Endometrial microvascular endothelial cells (primary cell): ENCODE results near the gene EDEM3. TPM values are rescaled to one million over a fixed set of nuclear protein-coding genes. Genes with fewer than 3 reads are reported as not detected.
"Not testable (repeated sequence)": the region's sequence is repeated elsewhere in the genome, so short reads cannot be mapped to it uniquely, and the experiment has no call there.

Experiments used
- in situ Hi-C: cut with HindIII; loops from 2 replicates; pipeline ENCODE4 v1.10.0; 2017; ENCODE audit warnings: low sequenced_read_pairs, low pct_unique_long_range_greater_than_20kb; ENCODE audit errors: inconsistent ontology term
- total RNA-seq: library from RNA; depleted of rRNA; stranded (reverse); fragments of >200 nt; gene quantifications from one replicate; pipeline ENCODE4 v1.2.3, GENCODE V29; 2015; ENCODE audit errors: inconsistent ontology term

The EDEM3 gene, protein sequence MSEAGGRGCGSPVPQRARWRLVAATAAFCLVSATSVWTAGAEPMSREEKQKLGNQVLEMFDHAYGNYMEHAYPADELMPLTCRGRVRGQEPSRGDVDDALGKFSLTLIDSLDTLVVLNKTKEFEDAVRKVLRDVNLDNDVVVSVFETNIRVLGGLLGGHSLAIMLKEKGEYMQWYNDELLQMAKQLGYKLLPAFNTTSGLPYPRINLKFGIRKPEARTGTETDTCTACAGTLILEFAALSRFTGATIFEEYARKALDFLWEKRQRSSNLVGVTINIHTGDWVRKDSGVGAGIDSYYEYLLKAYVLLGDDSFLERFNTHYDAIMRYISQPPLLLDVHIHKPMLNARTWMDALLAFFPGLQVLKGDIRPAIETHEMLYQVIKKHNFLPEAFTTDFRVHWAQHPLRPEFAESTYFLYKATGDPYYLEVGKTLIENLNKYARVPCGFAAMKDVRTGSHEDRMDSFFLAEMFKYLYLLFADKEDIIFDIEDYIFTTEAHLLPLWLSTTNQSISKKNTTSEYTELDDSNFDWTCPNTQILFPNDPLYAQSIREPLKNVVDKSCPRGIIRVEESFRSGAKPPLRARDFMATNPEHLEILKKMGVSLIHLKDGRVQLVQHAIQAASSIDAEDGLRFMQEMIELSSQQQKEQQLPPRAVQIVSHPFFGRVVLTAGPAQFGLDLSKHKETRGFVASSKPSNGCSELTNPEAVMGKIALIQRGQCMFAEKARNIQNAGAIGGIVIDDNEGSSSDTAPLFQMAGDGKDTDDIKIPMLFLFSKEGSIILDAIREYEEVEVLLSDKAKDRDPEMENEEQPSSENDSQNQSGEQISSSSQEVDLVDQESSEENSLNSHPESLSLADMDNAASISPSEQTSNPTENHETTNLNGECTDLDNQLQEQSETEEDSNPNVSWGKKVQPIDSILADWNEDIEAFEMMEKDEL
- total RNA-seq, result 36.1 TPM

DNA sequence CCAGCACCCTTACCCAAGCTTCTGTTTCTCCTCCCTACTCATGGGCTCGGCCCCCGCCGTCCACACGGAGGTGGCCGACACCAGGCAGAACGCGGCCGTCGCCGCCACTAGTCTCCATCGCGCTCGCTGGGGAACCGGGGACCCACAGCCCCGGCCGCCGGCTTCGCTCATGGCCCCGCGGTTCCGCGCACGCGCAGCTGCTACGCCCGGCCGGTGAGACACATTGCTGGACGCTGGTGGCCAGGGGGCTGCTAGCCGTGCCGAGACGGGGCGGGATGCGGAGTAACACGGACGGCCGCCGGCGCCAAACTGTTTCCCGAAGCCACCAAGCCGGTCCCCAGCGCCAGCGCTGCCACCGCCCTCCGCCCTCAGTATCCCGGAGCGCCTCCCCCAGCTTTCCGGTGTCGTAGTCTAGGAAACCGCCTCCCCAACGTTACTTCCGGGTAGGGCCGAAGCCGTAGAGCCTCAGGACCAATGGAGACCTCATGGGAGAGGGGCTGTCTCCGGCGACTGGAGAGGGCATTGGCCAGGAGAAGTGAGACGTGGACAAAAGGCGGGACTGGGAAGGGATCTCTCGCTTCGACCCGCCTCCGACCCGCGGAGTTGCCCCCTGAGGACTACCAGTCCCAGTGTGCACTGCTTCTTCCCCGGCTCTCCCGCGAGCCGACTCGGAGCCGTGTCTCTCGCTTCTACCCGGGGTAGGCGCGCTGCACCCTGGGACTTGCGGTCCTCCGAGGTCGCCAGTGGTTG is at the start of gene EDEM3:
Gene EDEM3, minus strand, starts transcription at position 383 of the 750 bp plus-strand sequence. Its CDS starts 212 bp downstream, at position 171.
- in situ Hi-C loops, result no loop called here

DNA sequence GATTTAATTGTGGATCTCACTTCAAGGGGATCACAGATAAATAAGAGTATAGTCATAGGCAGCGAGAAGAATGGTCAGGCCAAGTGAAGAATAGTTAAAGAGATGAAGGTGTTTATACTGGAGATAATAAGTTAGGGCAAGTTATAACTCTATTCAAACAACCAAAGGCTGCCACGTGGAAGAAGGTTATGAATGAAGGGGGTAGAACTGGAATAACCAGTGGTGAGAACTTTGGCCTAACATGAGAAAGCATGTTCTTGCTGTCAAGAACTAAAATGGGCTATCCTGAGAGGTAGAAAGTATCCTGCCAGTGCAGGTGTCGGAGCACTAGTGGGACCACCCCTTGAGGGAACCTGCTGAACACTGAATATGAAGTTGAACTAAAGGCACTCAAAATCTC is 49.6 kb upstream of the EDEM3 start:
- in situ Hi-C loops, result no loop called here

DNA sequence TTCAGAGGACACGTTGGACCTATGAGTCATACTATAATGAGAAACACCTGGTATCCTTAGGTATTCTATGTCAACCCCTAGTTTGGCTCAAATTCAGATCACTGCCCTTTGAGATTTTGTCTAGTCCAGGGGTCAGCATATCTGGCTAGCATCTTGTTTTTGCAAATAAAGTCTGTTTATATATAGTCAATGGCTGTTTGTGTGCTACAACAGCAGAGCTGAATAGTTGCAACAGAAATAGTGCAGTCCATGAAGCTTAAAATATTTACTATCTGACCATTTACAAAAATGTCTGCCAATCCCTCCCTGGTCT is 48.5 kb upstream of the EDEM3 start:
- in situ Hi-C loops, result no loop called here

DNA sequence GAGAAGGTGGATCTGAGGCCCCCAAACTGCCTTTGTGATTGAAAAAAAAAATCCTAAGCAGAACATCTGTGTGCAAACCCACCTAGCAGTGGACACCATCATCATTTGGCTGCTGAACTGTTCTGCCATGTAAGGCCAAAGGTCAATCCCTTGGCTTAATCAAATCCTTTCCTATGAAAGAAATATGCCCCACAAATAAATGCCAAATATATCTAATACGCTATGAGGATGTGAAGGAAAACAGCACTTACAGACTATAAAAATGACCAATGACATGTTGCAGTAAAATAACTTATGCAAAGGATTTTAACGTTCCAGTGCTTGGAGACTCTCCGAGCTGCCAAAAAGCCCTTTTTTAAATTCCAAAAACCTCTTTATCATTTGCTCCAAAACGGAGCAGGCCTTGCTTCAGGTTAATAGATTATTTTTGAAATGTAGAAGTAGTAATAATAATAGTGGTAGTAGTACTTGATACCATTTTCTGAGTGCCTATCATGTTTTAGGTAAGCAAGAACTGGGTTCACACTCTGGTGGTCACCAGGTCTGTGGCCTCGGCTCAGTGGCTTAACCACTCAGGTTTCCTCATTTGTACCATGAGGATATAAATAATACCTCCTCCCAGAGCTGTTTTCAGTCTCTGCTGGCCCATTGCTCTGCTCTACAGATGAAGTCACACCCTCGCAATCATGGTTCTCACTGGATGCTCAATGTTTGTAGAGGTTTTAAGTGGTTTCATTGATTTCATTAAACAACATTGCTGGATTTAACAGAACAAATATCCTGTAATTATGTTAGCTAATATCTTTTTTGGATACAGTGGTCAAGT is 47.9 kb upstream of the EDEM3 start:
- in situ Hi-C loops, result no loop called here

DNA sequence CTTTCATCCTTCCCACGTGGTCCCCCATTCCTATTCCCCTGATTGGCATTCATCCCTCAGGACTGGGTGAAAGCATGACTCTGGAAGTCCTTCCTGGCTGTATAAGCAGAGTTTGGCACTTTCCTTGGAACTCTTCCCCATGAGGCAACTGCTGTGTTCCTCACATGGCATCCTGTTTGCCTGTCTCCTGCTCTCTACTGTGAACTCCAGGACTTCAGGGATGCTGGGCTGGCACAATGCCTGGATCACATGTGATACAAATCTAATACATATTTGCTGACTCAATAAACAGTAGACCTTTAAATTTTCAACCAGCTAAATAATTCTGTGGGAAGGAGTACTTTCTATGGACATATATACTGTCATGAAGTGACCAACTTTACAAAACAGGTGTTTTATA is 46.8 kb upstream of the EDEM3 start:
- in situ Hi-C loops, result no loop called here

DNA sequence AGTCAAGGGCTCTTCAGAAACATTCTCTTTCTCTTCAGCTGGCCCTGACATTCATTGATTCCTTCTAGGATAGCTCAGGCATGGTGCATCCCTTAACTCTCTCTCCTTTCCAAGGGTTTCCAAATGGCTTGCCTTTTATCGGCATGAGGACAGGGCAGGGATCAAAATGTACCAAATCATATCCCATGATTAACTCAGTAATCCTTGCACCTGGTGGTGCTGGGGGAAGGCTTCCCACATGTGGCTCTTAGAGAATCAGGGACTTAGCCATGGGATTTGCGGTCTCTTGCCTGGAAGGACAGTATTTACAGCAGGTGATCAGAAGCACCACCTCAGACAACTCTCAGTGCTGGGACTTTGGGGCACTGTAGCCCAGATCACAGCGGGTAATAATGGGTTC is 46.2 kb upstream of the EDEM3 start:
- in situ Hi-C loops, result no loop called here

DNA sequence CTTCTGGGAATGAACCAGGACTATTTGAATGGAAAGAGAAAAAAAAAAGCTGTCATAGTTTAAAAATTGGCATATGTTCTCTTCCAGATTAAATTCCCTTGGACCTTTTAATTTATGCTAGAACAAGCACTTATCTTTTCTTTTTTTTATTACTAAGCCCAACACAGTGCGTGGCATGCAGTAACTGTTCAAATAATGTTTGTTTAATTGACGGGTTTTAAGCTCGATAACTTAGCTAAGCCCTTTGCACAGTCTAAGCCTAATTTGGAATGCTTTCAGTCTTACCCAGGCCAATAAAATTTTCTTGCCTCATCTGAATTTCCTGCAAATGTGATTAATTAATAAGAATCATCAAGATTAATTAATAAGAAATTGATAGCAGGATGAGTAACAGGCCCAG is 39.3 kb upstream of the EDEM3 start:
- in situ Hi-C loops, result no loop called here

DNA sequence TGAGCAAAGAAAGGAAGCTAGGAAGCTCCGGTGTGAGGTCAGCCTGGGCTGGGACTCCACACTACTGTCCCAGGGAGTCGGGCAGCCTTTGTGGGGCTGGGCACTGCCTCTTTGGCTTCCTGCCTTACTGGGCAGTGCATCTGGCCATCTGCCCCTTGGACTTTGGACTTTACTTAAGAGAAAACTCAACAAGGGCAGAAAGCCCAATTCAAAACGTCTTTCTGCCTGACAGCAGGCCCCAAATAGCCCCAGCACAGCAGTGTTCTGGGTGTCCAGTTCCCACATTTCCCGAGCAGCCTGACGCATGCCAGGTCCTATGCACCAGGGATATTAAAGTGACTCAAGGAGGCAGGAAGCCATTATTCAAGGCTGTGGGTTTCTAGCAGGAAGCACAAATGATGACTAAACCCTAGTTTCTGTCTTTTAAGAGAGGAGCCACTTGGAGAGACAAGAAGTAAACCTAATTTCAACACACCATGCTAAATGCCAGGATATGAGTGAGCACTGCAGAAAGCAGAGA is 37.9 kb upstream of the EDEM3 start:
- in situ Hi-C loops, result no loop called here

DNA sequence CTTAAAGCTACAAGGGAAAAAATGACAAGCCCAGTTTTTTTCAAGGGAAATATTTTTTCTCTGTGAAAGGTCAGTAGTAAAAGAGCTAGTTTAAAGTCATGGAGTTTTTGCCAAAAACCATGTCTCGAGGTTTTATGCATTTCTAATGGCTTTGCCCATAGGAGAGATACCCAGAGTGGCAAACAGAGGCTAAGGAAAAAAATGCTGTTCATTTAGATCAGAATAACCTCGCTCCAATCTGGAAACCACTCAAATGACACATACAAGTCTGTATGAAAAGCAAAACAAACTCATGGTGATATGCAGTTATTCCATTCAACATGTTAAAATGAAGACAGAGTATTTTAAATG is 36.9 kb upstream of the EDEM3 start:
- in situ Hi-C loops, result no loop called here

DNA sequence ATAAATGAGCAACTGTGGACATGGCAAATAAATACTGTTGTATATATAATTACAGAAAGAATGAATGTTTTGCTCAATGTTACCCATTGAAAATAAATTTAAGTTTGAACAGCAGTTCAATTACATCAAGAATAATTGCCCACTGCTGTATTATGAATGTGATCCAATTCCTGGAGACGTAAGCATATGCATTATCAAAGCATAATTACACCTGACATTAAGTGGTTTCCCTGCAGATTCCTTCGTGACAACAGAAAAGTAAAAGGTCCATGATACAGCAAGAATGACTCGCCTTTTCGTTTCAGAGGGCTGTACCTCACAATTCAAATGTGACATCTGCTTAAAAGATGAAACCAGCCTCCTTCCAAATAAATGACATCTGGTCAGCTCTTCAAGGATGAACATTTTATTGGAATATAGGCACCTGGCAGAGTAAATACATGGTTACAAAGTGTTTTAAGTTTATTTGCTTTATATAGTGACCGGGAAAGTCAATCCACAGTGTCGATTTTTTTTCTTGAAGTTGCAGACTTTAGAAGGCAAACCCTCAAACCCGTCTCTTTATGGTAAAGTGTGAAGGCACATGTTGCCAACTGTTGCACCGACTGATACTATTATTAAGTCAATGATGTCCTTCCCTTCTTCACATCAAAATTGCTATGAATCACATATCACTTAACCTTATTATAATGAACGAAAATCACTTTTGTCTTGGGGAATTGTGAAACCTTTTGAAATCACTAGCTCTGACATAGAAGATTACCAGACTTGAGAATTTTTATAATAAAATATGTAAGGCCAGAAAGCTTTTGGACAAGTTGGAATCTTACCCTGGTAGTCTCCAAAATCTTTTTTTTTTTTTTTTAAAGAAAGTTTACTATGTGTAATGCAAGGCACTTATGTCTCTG is 36.2 kb upstream of the EDEM3 start:
- in situ Hi-C loops, result no loop called here

DNA sequence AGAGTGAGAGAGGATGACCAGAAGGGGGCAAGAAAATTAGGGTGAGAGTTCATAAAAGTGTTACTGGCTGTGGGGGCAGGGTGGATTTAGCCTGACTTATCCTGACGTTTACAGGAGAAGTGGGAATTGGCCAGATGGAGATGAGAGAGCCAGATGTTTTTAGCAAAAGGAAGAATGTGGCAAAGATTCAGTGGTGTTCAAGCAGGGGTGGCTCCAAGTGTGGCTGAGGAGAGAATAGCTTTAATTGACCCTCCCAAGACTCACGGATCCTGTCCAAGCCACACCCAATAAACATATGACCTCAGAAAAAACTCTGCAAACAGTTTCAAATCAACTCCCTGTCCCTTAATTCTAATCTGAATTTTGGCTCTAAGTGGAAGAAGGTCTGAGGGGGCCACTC is 35.2 kb upstream of the EDEM3 start:
- in situ Hi-C loops, result no loop called here

DNA sequence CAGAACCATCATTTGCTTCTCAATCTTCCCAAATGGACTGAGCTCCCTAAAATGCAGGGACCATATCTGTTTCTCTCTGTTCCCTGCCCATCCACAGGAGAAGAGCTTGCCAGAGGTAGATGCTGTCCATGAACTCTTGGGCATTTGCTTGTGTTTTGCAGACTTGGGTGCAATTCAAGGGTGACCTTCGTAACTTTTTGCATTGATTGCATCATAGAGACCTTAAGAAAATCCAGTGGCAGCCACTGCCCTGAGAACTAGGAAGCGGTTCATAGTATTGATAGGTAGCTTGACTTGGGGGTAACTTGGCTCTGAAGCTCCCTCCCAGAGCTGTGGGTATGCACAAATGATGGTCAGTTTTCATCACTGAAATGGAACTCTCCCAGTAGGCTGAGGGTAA is 34.3 kb upstream of the EDEM3 start:
- in situ Hi-C loops, result no loop called here

DNA sequence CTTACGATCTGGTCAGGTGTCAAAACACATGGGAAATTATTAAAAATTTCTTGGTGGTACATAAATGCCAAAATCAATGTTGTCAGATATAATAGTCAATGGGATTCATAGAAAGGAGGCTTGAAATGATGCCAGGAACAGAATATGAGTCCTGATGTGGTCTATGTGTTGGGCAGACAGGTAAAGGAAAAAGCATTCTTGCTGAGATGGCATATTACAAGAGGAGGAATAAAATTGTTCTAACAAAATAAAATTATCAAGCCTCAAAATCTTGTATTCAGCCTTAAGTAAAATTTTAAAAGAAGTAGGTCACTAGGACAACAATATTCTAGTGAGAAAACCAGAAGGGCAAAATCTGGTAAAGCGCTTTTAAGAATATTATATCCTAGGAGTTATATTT is 30.9 kb upstream of the EDEM3 start:
- in situ Hi-C loops, result no loop called here

DNA sequence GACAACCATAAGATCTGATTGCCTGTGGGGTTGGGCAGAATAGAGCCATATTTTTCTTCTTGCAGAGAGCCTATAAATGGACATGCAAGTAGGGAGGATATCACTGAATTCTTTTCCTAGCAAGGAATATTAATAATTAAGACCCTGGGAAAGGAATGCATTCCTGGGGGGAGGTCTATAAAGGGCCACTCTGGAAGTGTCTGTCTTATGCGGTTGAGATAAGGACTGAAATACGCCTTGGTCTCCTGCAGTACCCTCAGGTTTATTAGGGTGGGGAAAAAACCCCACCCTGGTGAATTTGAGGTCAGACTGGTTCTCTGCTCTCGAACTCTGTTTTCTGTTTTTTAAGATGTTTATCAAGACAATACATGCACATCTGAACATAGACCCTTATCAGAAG is 29.1 kb upstream of the EDEM3 start:
- in situ Hi-C loops, result not testable (repeated sequence)

DNA sequence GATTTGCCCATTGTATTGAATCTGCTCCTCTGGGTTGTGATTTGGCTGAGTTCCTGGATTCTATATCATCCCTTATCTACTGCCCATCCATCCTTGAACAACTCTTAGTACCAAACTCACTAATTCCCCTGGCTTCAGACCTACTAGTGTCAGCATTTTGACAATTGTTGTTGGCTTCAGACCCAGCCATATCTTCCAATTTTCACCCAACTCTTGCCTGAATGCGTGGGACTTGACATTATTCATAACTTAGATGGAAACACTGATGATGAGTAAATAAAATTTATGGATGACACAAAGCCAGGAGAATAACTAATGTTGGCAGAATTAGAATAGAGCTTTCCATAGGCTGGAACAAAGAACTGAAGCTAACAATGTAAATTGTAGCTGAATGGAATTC is 27.3 kb upstream of the EDEM3 start:
- in situ Hi-C loops, result no loop called here

DNA sequence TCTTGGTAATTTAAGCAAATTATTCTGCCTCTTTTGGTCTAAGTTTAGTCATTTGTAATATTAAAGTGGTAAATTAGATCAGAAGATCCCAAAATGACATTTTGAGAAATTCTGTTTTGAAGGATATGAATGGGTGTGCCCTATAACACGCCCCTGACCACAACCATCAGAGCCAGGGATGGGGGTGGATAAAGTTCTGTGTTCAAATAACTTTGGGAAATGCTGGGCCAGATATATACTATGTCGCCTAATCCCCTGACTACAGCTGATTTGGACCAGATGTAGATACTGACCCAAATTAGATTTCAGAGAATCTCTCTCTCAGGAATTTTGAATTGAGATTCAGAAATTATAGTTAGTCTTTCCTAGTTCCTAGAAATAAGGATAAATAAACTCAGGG is 21.2 kb upstream of the EDEM3 start:
- in situ Hi-C loops, result no loop called here

DNA sequence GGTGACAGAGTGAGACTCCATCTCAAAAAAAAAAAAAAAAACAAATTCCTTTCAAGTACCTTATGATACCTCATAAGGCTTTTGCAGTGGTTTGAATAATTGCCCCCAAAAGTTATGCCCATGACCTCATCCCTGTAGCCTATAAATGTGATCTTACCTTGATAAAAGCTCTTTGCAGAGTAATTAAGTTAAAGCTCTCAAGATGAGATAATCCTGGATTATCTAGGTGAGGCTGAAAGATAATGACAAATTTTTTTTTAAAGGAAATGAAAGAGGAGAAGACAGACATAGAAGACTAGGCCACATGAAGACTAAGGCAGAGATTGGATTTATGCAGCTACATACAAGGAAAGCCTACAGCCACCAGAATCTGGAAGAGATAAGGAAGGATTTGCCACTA is 20.7 kb upstream of the EDEM3 start:
- in situ Hi-C loops, result no loop called here
